Upper lobe of left lung (tissue), 6 donors: Measurements from ENCODE around the gene RNF213. TPM values are rescaled to one million over a fixed set of nuclear protein-coding genes. Genes with fewer than 3 reads are reported as not detected.
A peak's percentile ranks its signal among the peaks of the same experiment; 100 is the strongest.

Experiments used
- ATAC-seq, 2 donors: fragments of 200-7000 bp; cut with Tn5 transposase; one replicate each; pipeline ENCODE4 v1.9.1; 2022; ENCODE audit warnings: mild to moderate bottlenecking in 2 of 2, moderate library complexity in 2 of 2; ENCODE audit not compliant: low FRiP score in 2 of 2
- DNase-seq, 2 donors: peaks; one replicate each; pipeline ENCODE4 v3.0.0-alpha.2; 2019 to 2020
- H3K27ac ChIP-seq, 4 donors: fragments of 200-600 bp; sonication (generic); one replicate each; pipeline ENCODE4 v1.5.1; 2016 to 2019
- H3K27me3 ChIP-seq, 4 donors: fragments of 200-600 bp; sonication (generic); one replicate each; pipeline ENCODE4 v1.5.1; 2017 to 2019
- H3K36me3 ChIP-seq, 4 donors: fragments of 200-600 bp; sonication (generic); one replicate each; pipeline ENCODE4 v1.5.1; 2016 to 2019
- H3K4me1 ChIP-seq, 4 donors: fragments of 200-600 bp; sonication (generic); one replicate each; pipeline ENCODE4 v1.5.1; 2018 to 2019
- H3K4me3 ChIP-seq, 4 donors: fragments of 200-600 bp; sonication (generic); one replicate each; pipeline ENCODE4 v1.5.1; 2017 to 2019; ENCODE audit warnings: mild to moderate bottlenecking in 2 of 4, moderate library complexity in 1 of 4
- H3K9me3 ChIP-seq, 4 donors: fragments of 200-600 bp; sonication (generic); one replicate each; pipeline ENCODE4 v1.5.1; 2018 to 2019
- EP300 ChIP-seq, 4 donors: sonication (generic); formaldehyde crosslinking; IDR thresholded peaks; one replicate each; pipeline ENCODE4 v1.5.1; 2017; ENCODE audit warnings: antibody characterized with exemption in 4 of 4, control low read depth in 2 of 4
- POLR2A ChIP-seq, 4 donors: fragments of 450-650 bp; IDR thresholded peaks; one replicate each; pipeline ENCODE4 v1.5.1; 2016 to 2017; ENCODE audit warnings: antibody characterized with exemption in 4 of 4, mild to moderate bottlenecking in 2 of 4
- POLR2AphosphoS5 ChIP-seq, 2 donors: sonication (generic); formaldehyde crosslinking; IDR thresholded peaks; one replicate each; pipeline ENCODE4 v1.5.1; 2017; ENCODE audit warnings: antibody characterized with exemption in 2 of 2
- WGBS, 2 donors: methylation state at CpG; one replicate each; pipeline ENCODE4 v1.1.5; 2017 to 2018; 5-methylcytosine and 5-hydroxymethylcytosine counted together
- total RNA-seq, 6 donors: library from RNA; depleted of rRNA in 4 of 6; stranded (reverse); fragments of >200 nt in 4 of 6; gene quantifications; one replicate each; pipeline versions ENCODE4 v1.1.0 to v1.2.1, GENCODE V29; 2016 to 2021
- TF ChIP-seq, protein P1 (sequence below), 6 experiments: fragments of 450-650 bp in 4 of 6; fragments of 200-600 bp in 2 of 6; sonication (generic) in 2 of 6; IDR thresholded peaks; one replicate each; pipeline ENCODE4 v1.5.1; 2016 to 2019; ENCODE audit warnings: antibody characterized with exemption in 6 of 6
- donor health status: DM: no; HTN: no; CAD: no; lungs with moderate emphysema.
- donor health status: DM: no; HTN: yes; CAD: no; lungs with severe emphysema.

RNF213 gene
- total RNA-seq, 6 donors from 2014 or later, result 135 to 619 (median 207) TPM

DNA sequence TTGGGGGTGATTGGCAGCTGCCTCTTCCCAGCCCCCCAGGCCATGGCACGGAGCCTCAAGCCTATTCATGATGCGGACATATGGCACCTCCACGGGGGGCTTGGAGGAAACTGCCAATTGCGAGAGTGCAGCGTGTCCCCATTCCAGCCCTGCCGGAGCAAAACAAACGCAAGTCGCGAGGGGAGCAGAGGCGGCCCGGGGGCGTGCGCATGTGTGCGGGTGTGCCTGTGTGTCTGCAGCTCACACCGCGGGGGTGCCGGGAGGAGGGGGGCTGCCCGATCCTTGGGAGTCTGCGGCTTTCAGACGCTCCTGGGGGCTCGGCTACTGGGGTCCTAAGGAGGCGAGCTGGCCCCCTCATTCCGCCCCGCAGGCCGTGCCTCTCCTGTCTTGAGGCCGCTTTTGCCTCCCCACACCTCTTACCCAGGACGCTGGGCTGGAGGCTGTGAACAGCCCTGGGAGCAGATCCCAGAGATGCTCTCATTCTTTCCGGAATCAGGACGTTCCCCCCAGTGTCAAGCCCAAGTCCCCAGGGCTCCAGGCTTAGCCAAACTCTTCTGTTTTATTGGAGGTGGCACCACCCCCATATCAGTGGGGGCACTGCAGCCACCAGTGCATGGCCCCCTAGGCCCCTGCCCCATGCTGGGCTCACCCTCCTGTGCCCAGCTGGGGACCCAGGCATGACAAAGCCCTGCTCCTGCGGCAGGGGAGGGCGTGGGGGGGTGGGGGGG is 183.4 kb downstream of the RNF213 start:
- no peaks in the 10 kb centered on the region for H3K4me1 ChIP-seq
- H3K9me3 ChIP-seq, result no peaks in the 10 kb centered on the region
- no peaks in the 10 kb centered on the region for H3K36me3 ChIP-seq
- no peak overlapping the region for H3K4me3 ChIP-seq
- 51 to 60% methylated on average over 9 to 27 of the region's 31 CpGs for WGBS, 2 donors
- no peak for TF ChIP-seq POLR2A (IDR thresholded peaks at IDR 0.05)
- TF ChIP-seq POLR2AphosphoS5 (IDR thresholded peaks at IDR 0.05), result no peak
- no peak for TF ChIP-seq EP300 (IDR thresholded peaks at IDR 0.05)
- TF ChIP-seq, protein P1, sequence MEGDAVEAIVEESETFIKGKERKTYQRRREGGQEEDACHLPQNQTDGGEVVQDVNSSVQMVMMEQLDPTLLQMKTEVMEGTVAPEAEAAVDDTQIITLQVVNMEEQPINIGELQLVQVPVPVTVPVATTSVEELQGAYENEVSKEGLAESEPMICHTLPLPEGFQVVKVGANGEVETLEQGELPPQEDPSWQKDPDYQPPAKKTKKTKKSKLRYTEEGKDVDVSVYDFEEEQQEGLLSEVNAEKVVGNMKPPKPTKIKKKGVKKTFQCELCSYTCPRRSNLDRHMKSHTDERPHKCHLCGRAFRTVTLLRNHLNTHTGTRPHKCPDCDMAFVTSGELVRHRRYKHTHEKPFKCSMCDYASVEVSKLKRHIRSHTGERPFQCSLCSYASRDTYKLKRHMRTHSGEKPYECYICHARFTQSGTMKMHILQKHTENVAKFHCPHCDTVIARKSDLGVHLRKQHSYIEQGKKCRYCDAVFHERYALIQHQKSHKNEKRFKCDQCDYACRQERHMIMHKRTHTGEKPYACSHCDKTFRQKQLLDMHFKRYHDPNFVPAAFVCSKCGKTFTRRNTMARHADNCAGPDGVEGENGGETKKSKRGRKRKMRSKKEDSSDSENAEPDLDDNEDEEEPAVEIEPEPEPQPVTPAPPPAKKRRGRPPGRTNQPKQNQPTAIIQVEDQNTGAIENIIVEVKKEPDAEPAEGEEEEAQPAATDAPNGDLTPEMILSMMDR (IDR thresholded peaks at IDR 0.05), result no peak
- peak in 1 of 2 donors; percentile 77 for DNase-seq
- no peak overlapping the region for H3K27ac ChIP-seq
- H3K27me3 ChIP-seq, result no peaks in the 10 kb centered on the region
- ATAC-seq, result no peak

DNA sequence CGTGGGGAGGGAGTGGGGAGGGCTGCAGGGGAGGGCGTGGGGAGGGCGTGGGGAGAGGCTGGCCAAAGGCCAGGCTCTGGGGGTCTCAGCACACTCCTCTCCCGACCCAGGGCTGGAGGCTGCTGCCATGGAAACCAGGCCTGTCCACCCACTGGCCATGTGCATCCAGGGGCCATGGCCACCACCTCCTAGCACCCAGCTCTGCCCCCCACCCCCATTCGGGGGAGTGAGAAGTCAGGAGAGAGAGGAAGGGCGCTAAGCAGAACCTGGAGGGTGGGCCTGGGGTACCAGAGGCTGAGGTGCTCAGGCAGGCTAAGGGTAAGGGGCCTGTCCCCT is 184.0 kb downstream of the RNF213 start:
- Histone ChIP-seq H3K27me3 (no peaks in the 10 kb centered on the region), H3K4me3 (no peak overlapping the region), H3K9me3 (no peaks in the 10 kb centered on the region), H3K27ac (no peak overlapping the region), H3K4me1 (no peaks in the 10 kb centered on the region), H3K36me3 (no peaks in the 10 kb centered on the region)
- ATAC-seq (no peak), DNase-seq (peak in 1 of 2 donors; percentile 37)
- WGBS, 2 donors, result 68 to 78% methylated on average over 3 to 5 of the region's 6 CpGs
- TF ChIP-seq POLR2A (IDR thresholded peaks at IDR 0.05), result no peak
- no peak for TF ChIP-seq POLR2AphosphoS5 (IDR thresholded peaks at IDR 0.05)
- TF ChIP-seq EP300 (IDR thresholded peaks at IDR 0.05), result no peak
- TF ChIP-seq, protein P1 (IDR thresholded peaks at IDR 0.05), result no peak

DNA sequence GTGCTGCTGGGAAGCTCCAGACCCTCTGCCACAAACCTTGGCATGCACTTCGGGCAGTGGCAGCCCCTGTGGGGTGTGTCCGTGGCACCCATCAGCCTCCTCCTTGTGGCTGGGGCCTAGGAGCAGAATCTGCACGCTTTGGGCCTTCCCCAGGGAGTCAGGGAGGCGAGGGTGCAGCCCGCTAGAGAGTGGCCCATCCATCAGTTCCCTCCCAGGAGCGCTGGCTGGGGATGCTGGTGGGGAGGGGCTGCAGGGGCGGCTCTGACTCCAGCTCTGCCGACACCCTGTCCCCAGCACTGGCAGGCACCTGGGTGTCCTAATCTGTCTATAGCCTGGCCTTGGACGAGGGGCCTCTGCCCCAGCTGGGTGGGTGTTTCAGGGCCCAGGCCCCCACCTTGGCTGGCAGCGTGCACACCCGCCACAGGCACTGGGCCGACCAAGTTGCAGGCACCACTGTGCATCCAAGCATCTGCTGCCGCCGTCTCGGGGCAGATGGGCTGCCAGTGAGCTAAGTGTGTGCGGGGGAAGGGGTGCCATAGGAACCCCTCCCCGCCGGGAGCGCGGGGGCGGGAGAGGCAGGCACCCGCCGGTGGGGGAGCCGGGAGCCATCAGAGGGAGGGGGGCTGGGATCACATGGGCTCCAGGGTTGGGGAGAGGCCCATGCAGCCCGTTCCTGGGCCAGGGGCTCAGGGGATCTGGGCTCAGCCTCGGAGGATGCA is 184.5 kb downstream of the RNF213 start:
- TF ChIP-seq POLR2A (IDR thresholded peaks at IDR 0.05) (no peak), EP300 (IDR thresholded peaks at IDR 0.05) (no peak), POLR2AphosphoS5 (IDR thresholded peaks at IDR 0.05) (no peak)
- TF ChIP-seq, protein P1 (IDR thresholded peaks at IDR 0.05), result no peak
- no peak overlapping the region for H3K4me3 ChIP-seq
- H3K9me3 ChIP-seq, result no peaks in the 10 kb centered on the region
- ATAC-seq (no peak), DNase-seq (peak in 1 of 2 donors; percentile 70)
- H3K27me3 ChIP-seq, result no peaks in the 10 kb centered on the region
- H3K27ac ChIP-seq, result no peak overlapping the region
- no peaks in the 10 kb centered on the region for H3K36me3 ChIP-seq
- peaks cover 0 to 3% (median 2%) of the 10 kb centered on the region in 4 donors for H3K4me1 ChIP-seq
- 68% methylated on average over 25 of the region's 26 CpGs; no CpG with 5 or more reads in 1 of the 2 donors for WGBS, 2 donors

DNA sequence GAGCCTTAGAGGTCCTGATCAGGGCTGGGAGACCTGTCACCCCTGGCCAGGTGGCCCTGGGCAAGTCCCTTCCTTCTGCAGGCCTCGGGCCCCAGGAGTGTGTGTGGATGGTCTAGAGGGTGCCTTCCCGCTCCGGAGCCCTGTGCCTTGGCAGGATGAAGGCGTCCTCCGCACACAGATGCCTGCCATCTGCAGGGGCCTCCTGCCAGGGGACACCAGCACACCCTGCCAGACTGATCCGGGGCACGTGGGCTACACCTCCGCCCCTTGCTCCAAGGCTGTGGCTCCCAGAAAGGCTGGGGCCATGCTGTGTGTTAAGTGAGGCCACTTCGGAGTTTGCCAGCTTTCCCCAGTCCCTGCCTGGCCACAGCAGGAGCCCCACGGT is 185.1 kb downstream of the RNF213 start:
- TF ChIP-seq POLR2AphosphoS5 (IDR thresholded peaks at IDR 0.05) (no peak), POLR2A (IDR thresholded peaks at IDR 0.05) (no peak), EP300 (IDR thresholded peaks at IDR 0.05) (no peak)
- TF ChIP-seq, protein P1 (IDR thresholded peaks at IDR 0.05), result no peak
- no peaks in the 10 kb centered on the region for H3K36me3 ChIP-seq
- no peak overlapping the region for H3K4me3 ChIP-seq
- no peaks in the 10 kb centered on the region for H3K9me3 ChIP-seq
- peaks cover 3 to 8% (median 6%) of the 10 kb centered on the region in 4 donors for H3K4me1 ChIP-seq
- no peak overlapping the region for H3K27ac ChIP-seq
- DNase-seq, result peak in 1 of 2 donors; percentile 55
- ATAC-seq, result no peak
- H3K27me3 ChIP-seq, result no peaks in the 10 kb centered on the region
- WGBS, 2 donors, result 89% methylated on average over 10 of the region's 10 CpGs; no CpG with 5 or more reads in 1 of the 2 donors
